ENCODE results near the gene TBX1.

The TBX1 gene

GRCh38 chr22:19738664-19739447 lies 21.7 kb upstream of the TBX1 start:
- DNase-seq = no peak

GRCh38 chr22:19739448-19739895 lies 21.1 kb upstream of the TBX1 start:
- no peak for DNase-seq

- no peak for DNase-seq
Observed at GRCh38 chr22:19739911-19740449, 20.6 kb upstream of the TBX1 start.

GRCh38 chr22:19740586-19740985 lies 20.0 kb upstream of the TBX1 start:
- no peak for DNase-seq

- DNase-seq = no peak
Observed at GRCh38 chr22:19741053-19741452, 19.5 kb upstream of the TBX1 start.

- DNase-seq = no peak
Observed at GRCh38 chr22:19742160-19743066, 18.2 kb upstream of the TBX1 start.

- no peak for DNase-seq
Observed at GRCh38 chr22:19743081-19743480, 17.5 kb upstream of the TBX1 start.

GRCh38 chr22:19743651-19744050 lies 16.9 kb upstream of the TBX1 start:
- DNase-seq = no peak

- DNase-seq = no peak
Observed at GRCh38 chr22:19744350-19745006, 16.1 kb upstream of the TBX1 start.

- DNase-seq = no peak
Observed at GRCh38 chr22:19745155-19746101, 15.2 kb upstream of the TBX1 start.

- DNase-seq = no peak
Observed at GRCh38 chr22:19746726-19747125, 13.9 kb upstream of the TBX1 start.

- no peak for DNase-seq
Observed at GRCh38 chr22:19747551-19747950, 13.0 kb upstream of the TBX1 start.

GRCh38 chr22:19748139-19748538 lies 12.4 kb upstream of the TBX1 start:
- no peak for DNase-seq

- no peak for DNase-seq
Observed at GRCh38 chr22:19748991-19749664, 11.4 kb upstream of the TBX1 start.

GRCh38 chr22:19749876-19750275 lies 10.7 kb upstream of the TBX1 start:
- no peak for DNase-seq

- no peak for DNase-seq
Observed at GRCh38 chr22:19750507-19751490, 9.8 kb upstream of the TBX1 start.

- no peak for DNase-seq
Observed at GRCh38 chr22:19751497-19752245, 8.9 kb upstream of the TBX1 start.

GRCh38 chr22:19753090-19753842 lies 7.3 kb upstream of the TBX1 start:
- no peak for DNase-seq
